NCI-H2081 (cell line): ENCODE data around the gene KLHL17.

Source experiments
- DNase-seq, 2 experiments: peaks; one replicate each; lab custom pipeline; 2025; lab: John Stamatoyannopoulos, UW

KLHL17 gene

DNA sequence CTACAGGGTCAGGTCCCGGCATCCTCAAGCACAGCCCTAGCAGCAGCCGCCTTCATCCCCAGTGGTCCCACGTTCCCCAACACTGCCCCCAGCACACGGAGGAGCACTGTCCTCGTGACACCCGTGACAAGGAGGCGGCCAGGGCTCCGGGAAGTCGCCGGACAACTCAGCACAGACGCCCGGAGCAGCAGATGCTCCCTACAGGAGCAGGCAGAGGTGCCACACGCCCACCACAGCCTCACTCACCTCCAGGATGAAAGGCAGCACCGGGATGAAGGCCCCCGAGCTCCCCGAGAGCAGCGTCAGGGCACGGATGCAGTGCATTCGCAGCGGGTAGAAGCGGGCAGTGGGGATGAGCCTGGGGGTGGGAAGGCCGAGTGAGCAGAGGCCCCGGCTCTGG, 9.5 kb upstream of the KLHL17 start:
- no peak for DNase-seq

DNA sequence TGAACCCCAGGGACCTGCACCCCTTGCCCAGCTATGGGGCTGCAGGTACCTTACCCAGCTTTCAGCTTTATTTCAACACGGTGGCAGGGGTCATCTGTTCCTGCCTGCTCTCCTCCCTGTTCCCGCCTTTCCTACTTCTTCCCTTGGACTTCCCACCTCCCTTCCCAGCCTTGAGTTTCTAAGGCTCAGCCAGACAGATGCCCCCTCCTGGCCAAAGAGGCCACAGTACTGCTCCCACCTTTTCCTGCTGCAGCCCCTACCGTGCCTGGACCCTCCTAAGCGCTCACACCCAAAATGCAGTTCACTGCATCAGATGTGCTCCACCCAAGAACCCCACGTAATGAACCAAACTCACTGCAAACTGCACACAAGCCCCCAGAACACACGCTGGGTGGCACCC, 9.0 kb upstream of the KLHL17 start:
- DNase-seq: no peak

DNA sequence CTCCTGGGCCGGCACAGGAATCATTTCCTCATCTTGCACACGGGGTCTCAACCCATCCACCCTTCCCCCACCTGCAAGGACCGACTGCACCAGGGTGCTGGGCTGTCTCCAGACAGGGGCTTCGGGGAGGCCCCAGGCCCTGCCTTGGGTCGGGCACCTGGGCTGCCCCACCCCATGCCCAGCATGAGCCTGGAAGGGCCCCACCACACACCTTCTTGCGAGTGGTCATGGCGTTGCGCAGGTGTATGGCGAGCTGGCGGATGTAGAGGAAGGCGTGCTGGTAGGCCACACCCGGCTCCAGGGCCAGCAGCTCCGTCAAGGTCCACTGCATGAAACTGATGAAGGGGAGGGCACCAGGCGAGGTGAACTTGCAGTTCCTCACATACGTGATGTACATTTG, 8.2 kb upstream of the KLHL17 start:
- no peak for DNase-seq

DNA sequence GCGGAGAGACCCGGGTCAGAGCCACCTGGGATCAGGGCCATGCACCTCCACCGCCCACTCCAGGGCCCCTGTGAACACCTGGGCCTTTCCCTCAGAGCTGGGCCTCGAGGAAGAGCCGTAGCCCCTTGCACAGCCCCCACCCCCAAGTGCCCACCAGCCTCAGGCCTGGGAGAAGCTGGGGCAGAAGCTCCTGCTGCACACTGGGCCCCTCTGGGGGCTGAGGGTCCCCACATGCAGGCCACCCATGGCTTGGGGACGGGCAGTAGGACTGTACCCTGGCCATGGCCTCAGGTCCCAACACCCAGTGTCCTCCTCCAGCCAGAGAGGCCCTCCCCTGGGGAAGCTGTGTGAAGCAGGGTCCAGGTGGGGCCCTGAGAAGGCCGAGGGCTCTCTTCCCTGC, 7.8 kb upstream of the KLHL17 start:
- DNase-seq: no peak

DNA sequence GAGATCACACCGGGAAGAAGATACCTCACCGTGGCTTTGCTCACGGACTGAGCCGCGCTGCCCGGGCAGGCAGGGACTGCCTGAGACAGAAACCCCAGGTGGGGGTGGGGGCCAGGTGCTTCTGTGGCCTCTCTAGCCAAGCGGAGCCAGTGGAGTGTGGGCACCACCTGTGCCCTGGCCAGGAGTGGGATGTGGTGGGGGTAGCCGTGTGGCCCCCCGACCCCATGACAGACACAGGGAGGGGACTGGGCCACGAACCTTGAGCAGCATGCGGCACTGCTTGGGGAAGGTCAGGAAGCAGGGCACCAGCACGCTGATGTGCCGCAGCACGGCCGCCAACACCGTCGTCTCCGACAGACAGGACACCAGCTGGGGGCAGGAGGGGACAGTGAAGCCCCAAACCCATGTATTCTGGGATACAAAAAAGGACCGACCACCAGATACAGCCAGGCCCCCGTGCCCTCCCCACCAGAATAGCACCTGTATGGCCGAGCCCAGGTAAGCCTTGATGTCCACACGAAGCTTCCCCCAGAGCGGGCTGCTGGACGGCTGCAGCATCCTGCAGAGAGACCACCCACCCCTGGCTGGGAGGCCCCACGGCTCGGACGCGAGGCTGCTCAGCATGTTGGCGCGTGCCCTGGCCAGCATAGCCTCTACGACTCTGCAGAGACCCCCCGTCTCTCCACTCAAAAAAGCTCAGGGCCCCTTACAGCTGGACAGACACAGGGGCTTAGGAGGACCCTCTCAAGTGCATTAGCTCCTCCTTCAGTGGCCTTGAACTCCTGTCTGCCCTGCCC, 6.7 kb upstream of the KLHL17 start:
- DNase-seq: no peak

DNA sequence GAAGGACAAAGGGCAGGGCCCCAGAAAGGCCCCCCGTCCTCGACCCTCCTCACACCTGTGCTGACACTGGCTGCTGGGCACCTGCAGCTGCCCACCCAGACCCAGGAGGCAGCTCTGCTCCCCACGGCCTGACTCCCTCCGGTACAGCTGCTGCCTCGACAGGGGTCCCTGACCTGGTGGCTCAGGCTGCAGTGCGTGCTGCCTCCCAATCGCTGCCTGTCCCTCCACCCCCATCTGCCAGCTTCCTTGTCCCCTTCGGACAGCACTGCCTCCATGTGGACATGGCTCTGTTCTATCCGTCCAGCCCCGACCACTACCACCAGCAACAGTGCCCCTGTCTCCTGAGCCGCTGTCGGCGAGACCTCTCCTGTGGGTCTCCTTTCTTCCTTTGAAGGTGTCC, 5.5 kb upstream of the KLHL17 start:
- DNase-seq: no peak

DNA sequence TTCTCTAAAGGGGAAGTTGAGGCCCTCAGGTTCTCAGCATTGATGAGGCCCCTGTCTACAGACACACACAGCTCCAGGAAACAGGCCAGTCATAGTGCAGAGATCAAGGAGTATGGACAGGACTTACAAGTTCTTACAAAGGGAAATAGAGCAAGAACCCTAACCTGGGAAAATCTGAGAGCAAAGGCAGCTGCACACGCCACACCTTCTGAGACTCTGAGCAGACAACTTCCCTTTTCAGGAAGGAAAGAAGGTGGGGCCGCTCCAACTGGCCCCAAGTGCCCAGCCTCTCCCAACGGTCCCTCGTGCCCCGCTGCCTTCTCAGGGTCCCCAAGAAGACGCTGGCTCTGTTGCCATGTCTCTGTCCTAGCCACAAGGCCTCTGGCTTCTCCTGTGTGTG, 4.9 kb upstream of the KLHL17 start:
- DNase-seq: no peak

DNA sequence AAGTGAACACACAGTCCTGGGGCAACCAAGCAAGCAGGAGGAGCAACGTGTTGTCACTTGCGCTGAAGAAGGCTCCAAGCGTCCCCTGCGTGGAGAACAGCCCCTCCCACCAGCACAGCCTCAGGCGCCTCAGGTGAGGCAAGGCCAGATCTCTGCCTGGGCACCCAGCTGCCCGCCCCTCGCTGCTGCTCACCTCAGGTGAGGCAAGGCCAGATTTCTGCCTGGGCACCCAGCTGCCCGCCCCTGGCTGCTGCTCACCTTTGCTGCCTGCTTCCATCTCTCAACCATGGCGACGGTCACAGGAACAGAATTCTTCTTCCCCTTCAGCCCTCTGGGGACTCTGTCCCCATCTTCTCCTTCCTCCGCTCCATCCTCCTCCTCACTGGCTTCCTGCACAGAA, 3.7 kb upstream of the KLHL17 start:
- no peak for DNase-seq

DNA sequence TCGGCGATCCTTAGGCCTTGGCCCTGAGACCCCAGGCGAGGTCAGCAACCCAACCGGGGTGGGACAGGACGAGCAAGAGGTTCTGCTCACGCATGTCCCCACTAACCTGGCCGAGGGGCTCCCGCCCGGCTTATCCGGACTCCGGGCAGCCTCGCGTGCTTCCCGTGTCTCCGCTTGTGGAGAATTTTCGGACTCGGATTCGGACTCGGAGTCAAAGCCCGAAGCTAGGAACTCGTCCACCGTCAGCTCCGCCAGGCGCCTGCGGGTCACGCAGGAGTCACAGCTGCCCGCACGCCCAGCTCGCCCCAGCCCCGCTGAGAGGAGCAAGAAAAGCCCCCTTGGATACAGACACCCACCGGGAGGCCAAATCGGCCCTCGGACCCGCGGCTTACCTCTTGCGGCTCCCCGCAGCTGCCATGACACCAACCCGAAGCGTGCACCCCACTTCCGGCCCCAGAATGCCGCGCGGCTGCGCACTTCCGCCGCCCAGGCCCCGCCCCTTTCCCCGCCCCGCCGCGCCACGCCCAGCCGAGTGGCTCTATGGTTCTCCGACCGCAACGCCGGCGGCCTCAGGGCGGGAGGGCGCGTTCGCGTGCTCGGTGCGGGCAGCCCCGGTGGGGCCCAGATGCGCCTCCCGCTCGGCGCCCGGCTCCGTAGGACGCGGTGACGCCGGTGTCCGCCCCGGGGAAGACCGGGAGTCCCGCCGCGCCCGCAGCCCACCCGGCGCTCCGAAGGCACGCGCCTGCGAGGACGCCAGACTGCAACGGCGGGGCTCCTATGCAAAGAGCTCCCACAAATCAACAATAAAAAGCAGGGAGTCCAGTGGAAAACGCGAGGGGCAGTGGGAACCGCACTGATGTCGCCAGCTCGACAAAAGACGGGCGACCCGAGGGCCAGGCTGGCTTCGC, 1.3 kb upstream of the KLHL17 start, which contains the start of gene NOC2L:
Gene NOC2L (minus strand): TSS at position 434 of the 908 bp plus-strand sequence. CDS start 16 bp downstream, at position 418.
- DNase-seq: peak; percentile 83 to 84

DNA sequence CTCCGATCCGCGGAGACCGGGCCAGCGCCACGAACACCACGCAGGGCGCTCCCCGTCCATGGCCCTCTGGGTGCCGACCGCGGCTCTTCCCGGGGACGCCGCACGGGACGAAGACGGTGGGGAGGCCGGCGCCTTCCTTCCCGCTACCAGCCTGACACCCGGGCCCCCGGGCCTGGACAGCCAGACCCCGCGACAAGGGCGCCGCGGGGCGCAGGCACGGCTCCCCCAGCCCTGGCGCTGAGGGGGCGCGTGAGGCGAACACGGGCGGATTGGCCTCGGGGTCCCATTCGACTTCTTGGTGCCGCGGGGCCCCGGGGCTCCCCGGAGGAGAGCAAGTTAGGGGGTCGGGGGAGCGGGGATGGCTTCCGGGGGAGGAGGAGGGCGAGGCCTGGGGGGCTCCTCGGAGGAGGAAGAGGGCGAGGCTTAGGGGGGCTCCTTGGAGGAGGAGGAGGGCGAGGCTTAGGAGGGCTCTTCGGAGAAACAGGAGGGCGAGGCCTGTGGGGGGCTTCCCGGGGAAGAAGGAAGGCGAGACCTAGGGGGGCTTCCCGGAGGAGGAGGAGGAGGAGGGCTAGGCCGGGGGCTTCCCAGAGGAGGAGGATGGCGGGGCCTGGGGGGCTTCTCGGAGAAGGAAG, 537 bp upstream of the KLHL17 start:
- no peak for DNase-seq

DNA sequence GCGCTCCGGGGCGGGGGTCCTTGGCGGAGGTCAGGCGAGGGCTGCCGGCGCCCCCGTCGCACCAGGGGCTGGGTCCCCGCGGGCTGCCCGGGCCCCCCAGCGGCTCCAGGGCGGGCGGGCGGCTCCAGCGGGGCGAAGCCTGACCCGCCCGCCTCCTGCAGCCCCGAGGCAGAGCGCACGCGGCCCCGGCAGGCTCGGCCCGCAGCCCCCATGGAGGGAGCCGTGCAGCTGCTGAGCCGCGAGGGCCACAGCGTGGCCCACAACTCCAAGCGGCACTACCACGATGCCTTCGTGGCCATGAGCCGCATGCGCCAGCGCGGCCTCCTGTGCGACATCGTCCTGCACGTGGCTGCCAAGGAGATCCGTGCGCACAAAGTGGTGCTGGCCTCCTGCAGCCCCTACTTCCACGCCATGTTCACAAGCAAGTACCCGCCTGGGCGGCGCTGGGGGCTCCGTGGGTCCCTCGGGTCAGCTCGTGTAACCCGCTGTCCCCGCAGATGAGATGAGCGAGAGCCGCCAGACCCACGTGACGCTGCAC, 817 bp downstream of the KLHL17 start:
- no peak for DNase-seq

DNA sequence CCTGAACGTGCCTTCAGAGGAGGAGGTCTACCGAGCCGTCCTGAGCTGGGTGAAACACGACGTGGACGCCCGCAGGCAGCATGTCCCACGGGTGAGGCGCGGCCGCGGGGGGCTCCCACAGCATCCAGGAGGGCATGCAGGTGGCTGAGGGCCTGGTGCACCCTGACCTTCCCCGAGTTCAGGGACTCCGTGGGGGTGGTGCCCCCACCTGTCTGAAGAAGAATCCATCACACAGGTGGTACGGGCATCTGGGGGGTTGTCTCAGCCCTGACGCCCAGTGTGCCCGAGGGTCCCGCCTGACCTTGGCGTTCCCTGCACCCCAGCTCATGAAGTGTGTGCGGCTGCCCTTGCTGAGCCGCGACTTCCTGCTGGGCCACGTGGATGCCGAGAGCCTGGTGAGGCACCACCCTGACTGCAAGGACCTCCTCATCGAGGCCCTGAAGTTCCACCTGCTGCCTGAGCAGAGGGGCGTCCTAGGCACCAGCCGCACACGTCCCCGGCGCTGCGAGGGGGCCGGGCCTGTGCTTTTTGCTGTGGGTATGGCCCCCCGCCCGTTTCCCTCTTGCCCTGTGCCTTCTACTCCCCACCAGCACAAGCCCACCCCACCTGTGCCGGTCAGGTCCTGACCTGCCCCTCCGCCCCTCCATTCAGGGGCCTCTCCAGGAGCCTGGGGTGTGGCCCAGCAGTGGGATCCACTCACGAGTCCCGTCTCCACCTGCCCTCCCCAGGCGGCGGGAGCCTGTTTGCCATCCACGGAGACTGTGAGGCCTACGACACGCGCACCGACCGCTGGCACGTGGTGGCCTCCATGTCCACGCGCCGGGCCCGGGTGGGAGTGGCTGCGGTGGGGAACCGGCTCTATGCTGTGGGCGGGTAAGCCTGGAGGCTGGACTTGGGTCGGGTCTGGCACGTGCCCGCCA, 2.3 kb downstream of the KLHL17 start:
- DNase-seq: no peak

DNA sequence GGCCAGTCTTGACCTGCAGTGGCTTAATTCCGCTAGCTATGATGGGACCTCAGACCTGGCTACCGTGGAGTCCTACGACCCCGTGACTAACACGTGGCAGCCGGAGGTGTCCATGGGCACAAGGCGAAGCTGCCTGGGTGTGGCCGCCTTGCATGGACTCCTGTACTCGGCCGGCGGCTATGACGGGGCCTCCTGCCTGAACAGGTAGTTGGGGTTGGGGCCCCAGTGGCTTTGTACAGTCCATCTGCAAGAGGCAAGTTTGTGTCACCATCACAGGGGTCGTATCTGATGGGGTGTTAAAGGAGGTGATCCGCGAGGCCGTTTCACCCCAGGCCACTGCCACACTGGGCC, 2.9 kb downstream of the KLHL17 start:
- no peak for DNase-seq

DNA sequence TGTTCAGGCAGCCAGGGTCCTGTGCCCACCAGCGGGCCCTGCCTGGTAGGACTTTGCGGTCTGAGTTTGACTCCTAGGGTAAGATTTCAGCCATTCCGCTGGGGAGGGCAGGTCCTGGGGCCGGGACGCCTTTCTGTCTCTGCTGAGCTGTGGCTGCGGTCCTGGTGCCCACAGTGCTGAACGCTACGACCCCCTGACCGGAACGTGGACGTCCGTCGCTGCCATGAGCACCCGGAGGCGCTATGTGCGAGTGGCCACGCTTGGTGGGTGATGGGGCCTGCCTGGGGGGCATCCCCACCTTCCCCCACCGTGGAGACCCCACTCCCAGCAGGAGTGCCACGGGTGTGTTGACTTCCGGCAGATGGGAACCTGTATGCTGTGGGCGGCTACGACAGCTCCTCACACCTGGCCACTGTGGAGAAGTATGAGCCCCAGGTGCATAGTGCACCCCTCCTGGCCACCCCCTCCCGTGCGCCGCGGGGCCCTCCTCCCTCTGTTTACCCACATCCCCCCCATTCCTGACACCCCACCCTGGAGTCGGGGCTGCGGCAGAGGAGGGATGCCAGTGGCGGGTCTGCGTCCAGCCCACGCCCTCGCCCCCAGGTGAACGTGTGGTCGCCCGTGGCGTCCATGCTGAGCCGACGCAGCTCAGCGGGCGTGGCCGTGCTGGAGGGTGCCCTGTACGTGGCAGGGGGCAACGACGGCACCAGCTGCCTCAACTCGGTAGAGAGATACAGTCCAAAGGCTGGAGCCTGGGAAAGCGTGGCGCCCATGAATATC, 3.6 kb downstream of the KLHL17 start:
- no peak for DNase-seq

DNA sequence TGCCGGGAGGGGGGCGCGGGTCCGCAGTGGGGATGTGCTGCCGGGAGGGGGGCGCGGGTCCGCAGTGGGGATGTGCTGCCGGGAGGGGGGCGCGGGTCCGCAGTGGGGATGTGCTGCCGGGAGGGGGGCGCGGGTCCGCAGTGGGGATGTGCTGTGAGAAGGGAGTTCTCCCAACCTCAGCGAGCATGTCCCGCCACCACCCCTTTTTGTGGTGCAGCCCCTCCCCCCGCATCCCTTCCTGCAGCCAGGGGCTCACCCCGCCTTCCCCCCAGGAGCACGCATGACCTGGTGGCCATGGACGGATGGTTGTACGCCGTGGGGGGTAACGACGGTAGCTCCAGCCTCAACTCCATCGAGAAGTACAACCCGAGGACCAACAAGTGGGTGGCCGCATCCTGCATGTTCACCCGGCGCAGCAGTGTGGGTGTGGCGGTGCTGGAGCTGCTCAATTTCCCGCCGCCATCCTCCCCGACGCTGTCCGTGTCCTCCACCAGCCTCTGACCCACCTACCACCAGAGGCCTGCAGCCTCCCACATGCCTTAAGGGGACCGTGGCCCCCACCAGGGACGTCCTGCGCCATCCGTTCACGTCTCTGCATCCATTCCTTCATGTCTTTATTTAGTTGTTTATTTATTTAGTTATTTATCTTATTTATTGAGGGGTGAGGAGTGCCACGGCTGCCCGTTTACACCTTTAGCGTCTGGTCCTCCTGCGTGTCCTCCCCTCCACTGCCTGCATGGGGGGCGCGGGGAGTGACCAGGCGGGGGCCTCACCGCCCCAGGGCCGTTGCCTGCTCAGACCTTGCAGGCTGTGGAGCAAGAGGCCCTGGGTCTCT, 4.5 kb downstream of the KLHL17 start:
- DNase-seq: no peak

DNA sequence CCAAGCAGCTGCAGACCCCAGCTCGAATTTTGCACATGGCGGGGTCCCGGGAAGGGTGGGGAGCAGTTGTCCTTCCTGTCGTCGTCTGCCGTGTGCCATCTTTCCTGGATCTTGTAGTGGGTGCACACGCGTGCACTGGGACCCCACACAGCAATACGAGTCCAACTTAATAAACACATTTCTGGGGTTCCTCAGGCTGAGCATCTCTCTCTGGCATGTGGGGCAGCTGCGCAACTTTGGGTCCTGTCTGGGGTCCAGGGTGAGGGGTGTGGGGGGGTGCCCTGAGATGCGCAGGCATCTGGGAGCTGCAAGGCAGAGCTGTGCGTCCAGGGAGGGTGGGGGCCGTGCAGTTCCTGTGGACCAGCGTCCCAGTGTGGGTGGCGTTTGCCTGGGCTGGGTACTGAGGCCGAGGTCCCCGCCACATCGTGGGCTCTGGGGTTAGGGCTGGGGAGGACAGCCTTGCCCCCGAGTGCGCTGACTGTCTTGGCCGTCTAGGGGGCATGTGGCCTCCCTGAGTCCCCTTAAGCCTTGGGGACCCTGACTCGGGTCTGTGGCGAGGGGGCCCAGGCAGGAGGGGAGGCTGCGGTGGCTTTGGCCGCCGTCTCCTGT, 5.2 kb downstream of the KLHL17 start:
- DNase-seq: no peak

DNA sequence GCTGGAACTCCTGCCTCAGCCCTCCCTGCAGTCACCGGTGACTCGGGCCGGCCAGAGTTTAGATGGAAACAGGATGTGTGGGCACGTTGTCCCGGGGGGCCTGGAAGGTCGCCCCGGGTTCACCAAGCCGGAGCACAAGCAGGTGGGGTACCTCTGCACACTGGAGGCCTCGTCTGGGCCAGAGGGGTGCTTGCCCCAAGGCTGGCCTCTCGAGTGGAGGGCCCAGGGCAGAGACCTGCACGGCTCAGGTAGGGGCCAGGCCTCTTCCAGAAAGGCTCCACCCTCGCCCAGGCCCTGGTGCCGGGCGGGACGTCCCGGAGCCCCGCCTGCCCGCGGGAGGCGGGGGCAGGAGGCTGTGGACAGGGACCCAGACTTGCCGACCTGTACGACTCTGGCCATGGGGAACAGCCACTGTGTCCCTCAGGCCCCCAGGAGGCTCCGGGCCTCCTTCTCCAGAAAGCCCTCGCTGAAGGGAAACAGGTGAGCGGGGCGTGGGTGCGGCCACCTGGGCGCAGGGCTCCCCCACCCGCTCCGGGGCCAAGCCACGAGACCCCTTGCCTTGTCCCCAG, 5.8 kb downstream of the KLHL17 start, which contains the start of gene PLEKHN1:
Gene PLEKHN1 (plus strand): TSS at position 348 of the 569 bp plus-strand sequence. CDS start 50 bp downstream, at position 398.
- DNase-seq: no peak

DNA sequence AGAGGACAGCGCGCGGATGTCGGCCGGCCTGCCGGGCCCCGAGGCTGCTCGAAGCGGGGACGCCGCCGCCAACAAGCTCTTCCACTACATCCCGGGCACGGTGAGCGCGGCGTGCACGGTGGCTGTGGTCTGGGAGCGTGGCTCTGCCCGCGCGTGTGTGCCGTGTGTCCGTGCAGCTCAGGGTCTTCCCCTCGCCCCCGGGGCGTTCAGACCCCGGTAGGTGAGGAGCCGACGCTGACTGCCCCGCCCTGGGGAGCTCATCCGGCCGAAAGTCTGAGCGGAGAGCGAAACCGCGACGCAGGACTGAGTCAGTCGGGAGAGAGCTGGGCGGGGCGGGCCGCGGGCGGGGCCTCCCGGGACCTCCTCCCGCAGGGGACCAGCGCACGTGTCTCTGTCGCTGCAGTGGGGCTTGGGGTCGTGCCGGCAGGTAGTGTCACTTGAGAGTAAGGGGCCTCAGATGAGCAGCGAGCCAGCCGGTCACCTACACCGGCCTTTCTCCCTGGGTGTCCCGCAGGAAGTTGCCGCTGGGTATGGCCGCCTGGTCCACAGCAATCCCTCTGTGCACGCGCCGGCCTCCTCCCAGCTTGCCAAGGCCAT, 6.4 kb downstream of the KLHL17 start:
- DNase-seq: peak in 1 of 2 experiments; percentile 6
